HS-5 (cell line): ENCODE results near the gene CUX1.
"Not testable (repeated sequence)": the region's sequence is repeated elsewhere in the genome, so short reads cannot be mapped to it uniquely, and the experiment has no call there.

Source experiments
- DNase-seq: peaks from one replicate; pipeline ENCODE4 v3.0.0-alpha.2; 2012; ENCODE audit warnings: low read depth

The CUX1 gene

GRCh38 chr7:102313997-102314780 lies 496.8 kb downstream of the CUX1 start:
- DNase-seq: no peak

GRCh38 chr7:102317231-102318059 lies 500.0 kb downstream of the CUX1 start:
- no peak for DNase-seq

GRCh38 chr7:102318482-102318971 lies 501.1 kb downstream of the CUX1 start:
- no peak for DNase-seq

GRCh38 chr7:102319671-102320070 lies 502.2 kb downstream of the CUX1 start:
- no peak for DNase-seq

- no peak for DNase-seq
These were observed 502.8 kb downstream of the CUX1 start for GRCh38 chr7:102320181-102320580.

- DNase-seq: no peak
These were observed 503.4 kb downstream of the CUX1 start for GRCh38 chr7:102320601-102321350.

- no peak for DNase-seq
These were observed 504.1 kb downstream of the CUX1 start for GRCh38 chr7:102321351-102322201.

- DNase-seq: no peak
These were observed 504.8 kb downstream of the CUX1 start for GRCh38 chr7:102322202-102322715.

GRCh38 chr7:102323914-102324195 lies 506.4 kb downstream of the CUX1 start:
- no peak for DNase-seq

- not testable (repeated sequence) for DNase-seq
These were observed 507.7 kb downstream of the CUX1 start for GRCh38 chr7:102325106-102325505.

GRCh38 chr7:102326157-102326889 lies 508.9 kb downstream of the CUX1 start:
- no peak for DNase-seq

GRCh38 chr7:102327183-102327582 lies 509.8 kb downstream of the CUX1 start:
- DNase-seq: not testable (repeated sequence)

- DNase-seq: not testable (repeated sequence)
These were observed 511.4 kb downstream of the CUX1 start for GRCh38 chr7:102328863-102329262.

- DNase-seq: not testable (repeated sequence)
These were observed 511.9 kb downstream of the CUX1 start for GRCh38 chr7:102329366-102329765.

- not testable (repeated sequence) for DNase-seq
These were observed 513.4 kb downstream of the CUX1 start for GRCh38 chr7:102330666-102331460.
